Suprapubic skin (tissue), 4 donors: ENCODE results near the gene TRPM2. TPM values are rescaled to one million over a fixed set of nuclear protein-coding genes. Genes with fewer than 3 reads are reported as not detected.

Experiments used
- DNase-seq, 2 donors: peaks; one replicate each; pipeline ENCODE4 v3.0.0-alpha.2; 2019; ENCODE audit warnings: low spot score in 2 of 2
- H3K27ac ChIP-seq: fragments of 200-600 bp; sonication (generic); one replicate; pipeline ENCODE4 v1.5.1; 2019
- H3K27me3 ChIP-seq: fragments of 200-600 bp; sonication (generic); one replicate; pipeline ENCODE4 v1.5.1; 2019
- H3K36me3 ChIP-seq: fragments of 200-600 bp; sonication (generic); one replicate; pipeline ENCODE4 v1.5.1; 2019
- H3K4me1 ChIP-seq: fragments of 200-600 bp; sonication (generic); one replicate; pipeline ENCODE4 v1.5.1; 2019
- H3K4me3 ChIP-seq: fragments of 200-600 bp; sonication (generic); one replicate; pipeline ENCODE4 v1.5.1; 2019; ENCODE audit warnings: mild to moderate bottlenecking
- H3K9me3 ChIP-seq: fragments of 200-600 bp; sonication (generic); one replicate; pipeline ENCODE4 v1.5.1; 2019
- EP300 ChIP-seq: sonication (generic); formaldehyde crosslinking; IDR thresholded peaks from one replicate; pipeline ENCODE4 v1.6.1; 2017; ENCODE audit warnings: antibody characterized with exemption
- POLR2A ChIP-seq, 2 donors: fragments of 450-650 bp; IDR thresholded peaks; one replicate each; pipeline ENCODE4 v1.6.1; 2017; ENCODE audit warnings: antibody characterized with exemption in 2 of 2, mild to moderate bottlenecking in 2 of 2, moderate library complexity in 2 of 2
- POLR2AphosphoS5 ChIP-seq, 3 donors: sonication (generic); formaldehyde crosslinking; IDR thresholded peaks; one replicate each; pipeline ENCODE4 v1.6.1; 2017; ENCODE audit warnings: antibody characterized with exemption in 3 of 3
- WGBS: methylation state at CpG from one replicate; pipeline ENCODE4 v1.1.5; 2018; 5-methylcytosine and 5-hydroxymethylcytosine counted together
- total RNA-seq, 4 donors: library from RNA; depleted of rRNA; stranded (reverse); fragments of >200 nt; gene quantifications; one replicate each; pipeline ENCODE4 v1.1.0, GENCODE V29; 2016
- TF ChIP-seq, protein P1 (sequence below), 2 donors: fragments of 200-600 bp in 1 of 2; fragments of 450-650 bp in 1 of 2; sonication (generic) in 1 of 2; IDR thresholded peaks; one replicate each; pipeline ENCODE4 v1.5.1; 2016 to 2019; ENCODE audit warnings: antibody characterized with exemption in 2 of 2, mild to moderate bottlenecking in 1 of 2, moderate library complexity in 1 of 2

Gene TRPM2
- total RNA-seq, 4 donors from 2014 or later = 2.5 to 4.2 (median 3.2) TPM

DNA sequence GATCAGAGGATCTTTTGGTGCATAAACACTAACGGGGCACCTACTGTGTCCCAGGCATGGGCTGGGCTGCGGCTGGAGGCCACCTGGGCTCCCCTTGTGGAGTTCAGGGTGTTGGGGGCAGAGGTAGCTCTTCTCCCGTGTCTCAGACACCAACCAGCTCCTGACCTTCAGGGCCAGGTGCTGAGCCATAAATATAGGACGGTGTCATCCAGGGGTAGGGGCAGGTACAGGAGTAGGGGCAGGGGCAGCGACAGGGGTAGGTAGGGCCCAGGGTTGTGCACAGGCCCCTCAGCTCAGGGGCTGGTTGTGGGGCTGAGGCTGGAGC, 83.9 kb downstream of the TRPM2 start:
- Histone ChIP-seq H3K4me3 (no peak overlapping the region), H3K4me1 (peaks cover 4% of the 10 kb centered on the region), H3K9me3 (no peaks in the 10 kb centered on the region), H3K27me3 (peaks cover 23% of the 10 kb centered on the region), H3K36me3 (no peaks in the 10 kb centered on the region), H3K27ac (no peak overlapping the region)
- WGBS = 90% methylated on average over 3 of the region's 5 CpGs
- DNase-seq = no peak
- no peak for TF ChIP-seq POLR2AphosphoS5 (IDR thresholded peaks at IDR 0.05)
- TF ChIP-seq POLR2A (IDR thresholded peaks at IDR 0.05) = no peak
- no peak for TF ChIP-seq EP300
- TF ChIP-seq, protein P1, sequence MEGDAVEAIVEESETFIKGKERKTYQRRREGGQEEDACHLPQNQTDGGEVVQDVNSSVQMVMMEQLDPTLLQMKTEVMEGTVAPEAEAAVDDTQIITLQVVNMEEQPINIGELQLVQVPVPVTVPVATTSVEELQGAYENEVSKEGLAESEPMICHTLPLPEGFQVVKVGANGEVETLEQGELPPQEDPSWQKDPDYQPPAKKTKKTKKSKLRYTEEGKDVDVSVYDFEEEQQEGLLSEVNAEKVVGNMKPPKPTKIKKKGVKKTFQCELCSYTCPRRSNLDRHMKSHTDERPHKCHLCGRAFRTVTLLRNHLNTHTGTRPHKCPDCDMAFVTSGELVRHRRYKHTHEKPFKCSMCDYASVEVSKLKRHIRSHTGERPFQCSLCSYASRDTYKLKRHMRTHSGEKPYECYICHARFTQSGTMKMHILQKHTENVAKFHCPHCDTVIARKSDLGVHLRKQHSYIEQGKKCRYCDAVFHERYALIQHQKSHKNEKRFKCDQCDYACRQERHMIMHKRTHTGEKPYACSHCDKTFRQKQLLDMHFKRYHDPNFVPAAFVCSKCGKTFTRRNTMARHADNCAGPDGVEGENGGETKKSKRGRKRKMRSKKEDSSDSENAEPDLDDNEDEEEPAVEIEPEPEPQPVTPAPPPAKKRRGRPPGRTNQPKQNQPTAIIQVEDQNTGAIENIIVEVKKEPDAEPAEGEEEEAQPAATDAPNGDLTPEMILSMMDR (IDR thresholded peaks at IDR 0.05) = no peak

- DNase-seq = peak in 1 of 2 donors; percentile 51
These were observed 84.4 kb downstream of the TRPM2 start for GRCh38 chr21:44437696-44438431.

DNA sequence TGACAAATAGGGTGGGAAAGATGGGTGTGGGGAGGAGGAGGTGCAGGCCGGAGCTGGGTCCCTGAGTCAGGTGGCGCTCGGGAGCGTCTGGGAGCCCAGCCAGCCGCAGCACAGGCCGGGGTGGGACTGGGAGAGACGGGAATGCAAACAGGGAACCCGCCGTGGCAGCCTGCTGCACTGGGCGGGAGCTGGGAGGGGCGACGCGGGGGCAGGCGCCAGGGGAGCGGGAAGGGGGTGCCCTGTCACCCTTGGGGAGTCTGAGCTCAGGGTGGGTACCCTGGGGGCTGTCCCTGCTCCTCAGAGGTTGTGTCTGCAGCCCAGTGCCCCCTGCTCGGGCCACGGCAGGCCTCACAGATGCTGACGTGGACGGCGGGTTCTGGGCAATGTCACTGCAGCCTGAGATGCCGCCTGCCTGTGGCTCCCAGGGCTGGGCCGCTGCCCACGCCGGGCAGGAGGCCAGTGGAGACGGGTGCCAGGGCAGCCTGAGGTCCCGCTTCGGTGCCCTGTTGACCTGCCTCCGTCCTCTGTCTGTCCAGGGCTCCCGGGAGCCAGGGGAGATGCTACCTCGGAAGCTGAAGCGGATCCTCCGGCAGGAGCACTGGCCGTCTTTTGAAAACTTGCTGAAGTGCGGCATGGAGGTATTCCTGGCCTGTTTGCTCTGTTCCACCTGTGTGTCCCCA, 85.2 kb downstream of the TRPM2 start:
- no peak overlapping the region for H3K27ac ChIP-seq
- H3K4me3 ChIP-seq = no peak overlapping the region
- TF ChIP-seq EP300 = no peak
- TF ChIP-seq POLR2A (IDR thresholded peaks at IDR 0.05) = no peak
- TF ChIP-seq, protein P1 (IDR thresholded peaks at IDR 0.05) = no peak
- TF ChIP-seq POLR2AphosphoS5 (IDR thresholded peaks at IDR 0.05) = no peak
- H3K4me1 ChIP-seq = peaks cover 4% of the 10 kb centered on the region
- H3K36me3 ChIP-seq = no peaks in the 10 kb centered on the region
- H3K9me3 ChIP-seq = no peaks in the 10 kb centered on the region
- H3K27me3 ChIP-seq = peaks cover 36% of the 10 kb centered on the region
- WGBS = 50% methylated on average over 8 of the region's 34 CpGs
- DNase-seq = peak in 1 of 2 donors; percentile 44

More at GRCh38 chr21:44437696-44438431, 84.4 kb downstream of the TRPM2 start:
- no peaks in the 10 kb centered on the region for H3K36me3 ChIP-seq
- TF ChIP-seq EP300 = no peak
- TF ChIP-seq, protein P1 (IDR thresholded peaks at IDR 0.05) = no peak
- no peak for TF ChIP-seq POLR2AphosphoS5 (IDR thresholded peaks at IDR 0.05)
- TF ChIP-seq POLR2A (IDR thresholded peaks at IDR 0.05) = no peak
- no peak overlapping the region for H3K4me3 ChIP-seq
- H3K9me3 ChIP-seq = no peaks in the 10 kb centered on the region
- H3K4me1 ChIP-seq = peaks cover 4% of the 10 kb centered on the region
- peaks cover 29% of the 10 kb centered on the region for H3K27me3 ChIP-seq
- no peak overlapping the region for H3K27ac ChIP-seq
- WGBS = 92% methylated on average over 7 of the region's 19 CpGs

- Histone ChIP-seq H3K9me3 (no peaks in the 10 kb centered on the region), H3K4me1 (peaks cover 4% of the 10 kb centered on the region), H3K27me3 (peaks cover 38% of the 10 kb centered on the region), H3K4me3 (no peak overlapping the region), H3K36me3 (no peaks in the 10 kb centered on the region), H3K27ac (no peak overlapping the region)
- WGBS = 53% methylated on average over 10 of the region's 11 CpGs
- DNase-seq = no peak
- TF ChIP-seq POLR2A (IDR thresholded peaks at IDR 0.05) (no peak), POLR2AphosphoS5 (IDR thresholded peaks at IDR 0.05) (no peak), EP300 (no peak)
- TF ChIP-seq, protein P1 (IDR thresholded peaks at IDR 0.05) = no peak
These were observed 85.8 kb downstream of the TRPM2 start for GRCh38 chr21:44439211-44439600.
